Activated B cell treated with CpG ODN at 0.5 μM for 24 hours (primary cell): ENCODE measurements around the gene RNF112. TPM values are rescaled to one million over a fixed set of nuclear protein-coding genes. Genes with fewer than 3 reads are reported as not detected.

Experiments used
- ATAC-seq: fragments of 200-7000 bp; cut with Tn5 transposase; one replicate; pipeline ENCODE4 v1.10.0; 2021; ENCODE audit warnings: low read depth, mild to moderate bottlenecking, moderate library complexity
- CTCF ChIA-PET: fragments of 350-600 bp; sonication (Branson Sonifier 250); formaldehyde crosslinking; loops from one replicate; lab custom pipeline; 2021; ENCODE audit warnings: antibody characterized with exemption; lab: Charles Lee
- POLR2A ChIA-PET: fragments of 350-600 bp; sonication (Branson Sonifier 250); formaldehyde crosslinking; loops from one replicate; lab custom pipeline; 2021; ENCODE audit warnings: antibody characterized with exemption; lab: Charles Lee
- DNase-seq: peaks from one replicate; pipeline ENCODE4 v3.0.0; 2022
- H3K27ac Mint-ChIP-seq: one replicate; pipeline ENCODE4 v1.8.0; 2020; ENCODE audit warnings: mixed read lengths
- H3K27me3 Mint-ChIP-seq: one replicate; pipeline ENCODE4 v1.8.0; 2021; ENCODE audit warnings: mixed read lengths
- H3K36me3 Mint-ChIP-seq: one replicate; pipeline ENCODE4 v1.8.0; 2021; ENCODE audit warnings: low read depth, mixed read lengths
- H3K4me1 Mint-ChIP-seq: one replicate; pipeline ENCODE4 v1.8.0; 2021; ENCODE audit warnings: mixed read lengths
- H3K4me3 Mint-ChIP-seq: one replicate; pipeline ENCODE4 v1.8.0; 2020; ENCODE audit warnings: mild to moderate bottlenecking, mixed read lengths
- H3K9me3 Mint-ChIP-seq: one replicate; pipeline ENCODE4 v1.8.0; 2020; ENCODE audit warnings: mixed read lengths
- intact Hi-C: fragments of 100-400 bp; cut with micrococcal nuclease; formaldehyde crosslinking; loops from one replicate; pipeline ENCODE4 v1.15.1; 2024
- total RNA-seq: library from RNA; stranded (reverse); gene quantifications from 2 replicates; pipeline ENCODE4 v1.2.3, GENCODE V29; 2022
- TF ChIP-seq, protein P1 (sequence below): fragments of 200-600 bp; IDR thresholded peaks from one replicate; pipeline ENCODE4 v1.8.0; 2022; ENCODE audit warnings: antibody characterized with exemption, mild to moderate bottlenecking

RNF112 gene
- total RNA-seq, 1 donor from 2014 or later, result 0.51 TPM

DNA sequence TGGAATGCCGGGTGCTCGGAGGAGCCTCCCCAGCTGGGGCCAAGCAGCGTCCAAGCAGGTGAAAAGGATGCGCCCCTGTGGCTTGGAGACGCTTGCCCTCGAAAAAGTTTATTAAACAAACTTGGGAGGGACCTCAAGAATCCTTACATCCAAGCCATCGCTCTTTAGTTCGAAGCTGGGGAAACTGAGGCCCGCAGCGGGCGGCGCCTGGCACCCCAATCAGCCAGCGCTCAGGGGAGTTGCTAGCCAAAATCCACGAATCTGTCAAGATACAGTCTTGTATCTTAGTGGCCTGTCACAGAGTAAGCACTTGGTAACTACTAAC lies 48.0 kb upstream of the RNF112 start:
- intact Hi-C loops, result loop anchor here (1.0 kb wide), 1 partner anchor 399 kb away; no protein-coding TSS in a partner anchor
- Mint-ChIP-seq H3K4me1 (peaks cover 8% of the 10 kb centered on the region), H3K27me3 (peaks cover 4% of the 10 kb centered on the region), H3K27ac (no peak overlapping the region), H3K4me3 (peak overlapping the region; percentile 93), H3K9me3 (no peaks in the 10 kb centered on the region), H3K36me3 (no peaks in the 10 kb centered on the region)
- POLR2A ChIA-PET, result interaction anchor here (1.0 to 2.7 kb wide), 6 partner anchors 15 to 399 kb away, joined by 3 to 38 read pairs (median 4); partner anchors contain the start of gene MAPK7
- DNase-seq, result no peak
- TF ChIP-seq, protein P1, sequence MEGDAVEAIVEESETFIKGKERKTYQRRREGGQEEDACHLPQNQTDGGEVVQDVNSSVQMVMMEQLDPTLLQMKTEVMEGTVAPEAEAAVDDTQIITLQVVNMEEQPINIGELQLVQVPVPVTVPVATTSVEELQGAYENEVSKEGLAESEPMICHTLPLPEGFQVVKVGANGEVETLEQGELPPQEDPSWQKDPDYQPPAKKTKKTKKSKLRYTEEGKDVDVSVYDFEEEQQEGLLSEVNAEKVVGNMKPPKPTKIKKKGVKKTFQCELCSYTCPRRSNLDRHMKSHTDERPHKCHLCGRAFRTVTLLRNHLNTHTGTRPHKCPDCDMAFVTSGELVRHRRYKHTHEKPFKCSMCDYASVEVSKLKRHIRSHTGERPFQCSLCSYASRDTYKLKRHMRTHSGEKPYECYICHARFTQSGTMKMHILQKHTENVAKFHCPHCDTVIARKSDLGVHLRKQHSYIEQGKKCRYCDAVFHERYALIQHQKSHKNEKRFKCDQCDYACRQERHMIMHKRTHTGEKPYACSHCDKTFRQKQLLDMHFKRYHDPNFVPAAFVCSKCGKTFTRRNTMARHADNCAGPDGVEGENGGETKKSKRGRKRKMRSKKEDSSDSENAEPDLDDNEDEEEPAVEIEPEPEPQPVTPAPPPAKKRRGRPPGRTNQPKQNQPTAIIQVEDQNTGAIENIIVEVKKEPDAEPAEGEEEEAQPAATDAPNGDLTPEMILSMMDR, result peak; percentile 16
- CTCF ChIA-PET, result interaction anchor here (0.6 to 4.5 kb wide), 26 partner anchors 8 to 404 kb away, joined by 3 to 76 read pairs (median 4); partner anchors contain the start of genes ALDH3A2 and MAPK7
- ATAC-seq, result no peak

DNA sequence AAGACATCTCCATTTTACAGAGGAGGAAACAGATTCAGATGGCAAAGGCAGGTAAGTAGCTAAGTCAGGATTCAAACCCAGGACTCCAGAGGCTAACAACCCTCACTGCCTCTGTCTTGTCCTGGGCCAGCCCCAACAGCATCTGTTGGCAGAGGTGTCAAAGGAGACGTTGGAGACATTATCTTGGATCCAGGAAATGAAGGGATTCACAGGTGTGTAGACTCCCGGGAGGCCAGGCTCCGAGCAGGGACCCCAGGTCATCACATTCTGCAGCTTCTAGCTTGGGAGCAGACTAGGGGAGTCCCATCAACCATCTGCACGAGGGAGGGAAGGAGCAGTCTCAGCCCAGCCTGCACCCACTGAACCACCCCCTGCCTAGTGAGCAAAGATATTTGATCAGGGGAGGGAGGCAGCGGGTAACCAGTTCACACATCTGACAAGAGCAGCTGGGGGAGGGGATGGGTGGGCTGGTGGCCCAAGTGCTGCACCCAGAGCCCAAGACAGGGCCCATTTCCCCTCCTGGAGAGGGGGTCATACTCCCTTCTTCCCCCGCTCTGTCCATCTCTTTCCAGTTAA lies 47.5 kb upstream of the RNF112 start:
- no peak overlapping the region for H3K4me3 Mint-ChIP-seq
- CTCF ChIA-PET, result interaction anchor here (0.6 to 4.5 kb wide), 23 partner anchors 11 to 404 kb away, joined by 3 to 76 read pairs (median 5); partner anchors contain the start of genes ALDH3A2 and MAPK7
- no peaks in the 10 kb centered on the region for H3K36me3 Mint-ChIP-seq
- DNase-seq (no peak), ATAC-seq (no peak)
- H3K4me1 Mint-ChIP-seq, result peaks cover 8% of the 10 kb centered on the region
- TF ChIP-seq, protein P1, result no peak
- intact Hi-C loops, result loop anchor here (1.0 kb wide), 1 partner anchor 399 kb away; no protein-coding TSS in a partner anchor
- POLR2A ChIA-PET, result interaction anchor here (1.1 to 2.7 kb wide), 3 partner anchors 14 to 399 kb away, joined by 4 to 38 read pairs (median 5); partner anchors contain the start of gene MAPK7
- no peak overlapping the region for H3K27ac Mint-ChIP-seq
- H3K27me3 Mint-ChIP-seq, result peaks cover 4% of the 10 kb centered on the region
- no peaks in the 10 kb centered on the region for H3K9me3 Mint-ChIP-seq

DNA sequence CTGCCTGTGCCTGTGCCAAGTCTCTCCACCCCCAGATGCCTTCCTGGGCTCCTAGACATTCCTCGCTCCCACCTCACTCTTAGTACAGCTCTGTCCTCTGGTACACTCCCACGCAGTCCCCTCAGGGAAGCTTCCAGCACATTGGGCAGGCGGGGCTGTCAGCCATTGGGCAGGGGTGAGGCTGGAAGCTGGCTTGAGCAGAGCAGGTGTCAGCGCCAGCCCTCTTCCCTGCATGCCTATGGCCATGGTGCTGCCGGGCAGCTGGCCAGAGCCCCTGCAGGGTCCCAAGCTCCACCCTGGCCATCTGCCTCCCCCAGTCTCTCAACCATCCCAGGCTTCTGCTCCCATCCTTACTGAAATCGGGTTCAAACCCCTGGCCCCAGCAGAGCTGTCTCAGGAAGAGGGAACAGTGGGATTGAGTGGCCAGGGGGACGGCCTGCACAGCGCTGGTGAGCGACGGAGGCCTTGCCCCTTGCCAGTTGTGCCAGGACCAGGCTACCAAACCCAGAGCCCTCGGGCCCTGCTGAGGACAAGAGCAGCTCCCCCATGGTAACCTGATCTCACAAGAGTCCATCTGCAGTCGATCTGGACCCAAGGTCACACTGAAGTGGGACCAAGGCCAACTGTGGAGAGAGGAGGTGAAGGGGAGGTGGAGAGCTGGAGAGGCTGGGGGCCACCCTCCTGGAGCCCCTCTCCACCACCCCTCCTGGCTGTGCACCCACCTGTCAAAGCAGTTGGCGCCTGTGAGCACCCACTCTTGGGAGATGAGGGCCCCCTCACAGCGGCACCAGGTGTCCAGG lies 46.1 kb upstream of the RNF112 start:
- no peaks in the 10 kb centered on the region for H3K9me3 Mint-ChIP-seq
- H3K36me3 Mint-ChIP-seq, result no peaks in the 10 kb centered on the region
- no peak for ATAC-seq
- TF ChIP-seq, protein P1, result no peak
- peaks cover 22% of the 10 kb centered on the region for H3K4me1 Mint-ChIP-seq
- no peak for DNase-seq
- H3K27ac Mint-ChIP-seq, result no peak overlapping the region
- CTCF ChIA-PET, result interaction anchor here (0.9 to 4.5 kb wide), 5 partner anchors 13 to 402 kb away, joined by 3 to 50 read pairs (median 14); partner anchors contain the start of gene MAPK7
- no peaks in the 10 kb centered on the region for H3K27me3 Mint-ChIP-seq
- H3K4me3 Mint-ChIP-seq, result no peak overlapping the region
- intact Hi-C loops, result no loop called here
- POLR2A ChIA-PET, result interaction anchor here (1.3 kb wide), 1 partner anchor 13 kb away, joined by 4 read pairs; no protein-coding TSS in a partner anchor

DNA sequence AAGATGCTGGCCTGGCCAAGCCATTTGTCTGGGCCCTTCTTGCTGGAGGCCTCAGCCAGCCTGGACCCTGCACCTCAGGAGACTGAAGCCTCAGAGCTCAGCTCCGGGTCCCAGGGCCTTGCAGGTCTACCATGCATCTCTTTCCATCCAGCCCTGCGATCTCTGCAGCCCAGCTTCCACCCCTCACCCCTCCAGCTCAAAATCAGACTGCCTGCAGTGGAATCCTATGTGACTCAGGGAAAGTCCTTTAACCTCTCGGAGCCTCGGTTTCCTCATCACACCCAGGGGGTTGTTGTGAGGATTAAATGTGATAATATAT lies 45.6 kb upstream of the RNF112 start:
- CTCF ChIA-PET, result interaction anchor here (0.9 to 4.5 kb wide), 4 partner anchors 82 to 402 kb away, joined by 3 to 19 read pairs (median 8); no protein-coding TSS in a partner anchor
- peaks cover 27% of the 10 kb centered on the region for H3K4me1 Mint-ChIP-seq
- H3K9me3 Mint-ChIP-seq, result no peaks in the 10 kb centered on the region
- intact Hi-C loops, result no loop called here
- no peaks in the 10 kb centered on the region for H3K36me3 Mint-ChIP-seq
- POLR2A ChIA-PET, result interaction anchor here (1.3 kb wide), 1 partner anchor 12 kb away, joined by 4 read pairs; no protein-coding TSS in a partner anchor
- H3K4me3 Mint-ChIP-seq, result no peak overlapping the region
- H3K27ac Mint-ChIP-seq, result no peak overlapping the region
- no peaks in the 10 kb centered on the region for H3K27me3 Mint-ChIP-seq
- ATAC-seq (no peak), DNase-seq (no peak)
- TF ChIP-seq, protein P1, result no peak
